Head of caudate nucleus (tissue), 42 donors: ENCODE data around the gene ICA1.

Source experiments
- DNase-seq, 42 donors: peaks; one replicate each; pipeline versions ENCODE4 v3.0.0 to v3.0.0-alpha.2; 2020 to 2021; ENCODE audit warnings: mixed read lengths in 7 of 42
- intact Hi-C: fragments of 100-400 bp; cut with DNase I; formaldehyde crosslinking; loops from one replicate; pipeline ENCODE4 v1.15.0; 2022

The ICA1 gene

GRCh38 chr7:8232999-8233847 is 28.7 kb downstream of the ICA1 start:
- DNase-seq = no peak
- intact Hi-C loops = no loop called here

- DNase-seq = no peak
- intact Hi-C loops = no loop called here
Observed at GRCh38 chr7:8229927-8230326, 32.0 kb downstream of the ICA1 start.

GRCh38 chr7:8228766-8229674 is 32.9 kb downstream of the ICA1 start:
- intact Hi-C loops = no loop called here
- DNase-seq = no peak

GRCh38 chr7:8228068-8228467 is 33.9 kb downstream of the ICA1 start:
- intact Hi-C loops = no loop called here
- no peak for DNase-seq

GRCh38 chr7:8227261-8227660 is 34.7 kb downstream of the ICA1 start:
- intact Hi-C loops = no loop called here
- DNase-seq = no peak

GRCh38 chr7:8226501-8226900 is 35.5 kb downstream of the ICA1 start:
- intact Hi-C loops = no loop called here
- DNase-seq = no peak

GRCh38 chr7:8221567-8221966 is 40.4 kb downstream of the ICA1 start:
- no peak for DNase-seq
- intact Hi-C loops = no loop called here

GRCh38 chr7:8221101-8221495 is 40.9 kb downstream of the ICA1 start:
- intact Hi-C loops = no loop called here
- no peak for DNase-seq

GRCh38 chr7:8220376-8221100 is 41.4 kb downstream of the ICA1 start:
- peak in 18 of 42 donors; percentile 24 to 71 (median 40) for DNase-seq
- intact Hi-C loops = no loop called here

GRCh38 chr7:8217200-8218068 is 44.5 kb downstream of the ICA1 start:
- intact Hi-C loops = loop anchor here (5.0 kb wide), 1 partner anchor 535 kb away; no protein-coding TSS in a partner anchor

GRCh38 chr7:8216334-8216690 is 45.7 kb downstream of the ICA1 start:
- intact Hi-C loops = loop anchor here (5.0 kb wide), 1 partner anchor 534 kb away; no protein-coding TSS in a partner anchor
- no peak for DNase-seq

More at GRCh38 chr7:8217200-8218068, 44.5 kb downstream of the ICA1 start:
- DNase-seq = peak in 7 of 42 donors; percentile 24 to 74 (median 53)

GRCh38 chr7:8215648-8216333 is 46.2 kb downstream of the ICA1 start:
- no peak for DNase-seq
- intact Hi-C loops = loop anchor here (5.0 kb wide), 1 partner anchor 533 kb away; no protein-coding TSS in a partner anchor

GRCh38 chr7:8214244-8214824 is 47.6 kb downstream of the ICA1 start:
- peak in 3 of 42 donors; percentile 21 to 41 (median 22) for DNase-seq
- intact Hi-C loops = no loop called here

- intact Hi-C loops = no loop called here
- DNase-seq = no peak
Observed at GRCh38 chr7:8213381-8213780, 48.6 kb downstream of the ICA1 start.

GRCh38 chr7:8212638-8213037 is 49.3 kb downstream of the ICA1 start:
- DNase-seq = no peak
- intact Hi-C loops = no loop called here

GRCh38 chr7:8211725-8212096 is 50.3 kb downstream of the ICA1 start:
- DNase-seq = no peak
- intact Hi-C loops = no loop called here
